Activated T-cell treated with anti-CD3 and anti-CD28 coated beads, Interleukin-2, amount 50 U/mL, for 4 hours (primary cell): ENCODE measurements around the gene MYOD1. TPM values are rescaled to one million over a fixed set of nuclear protein-coding genes. Genes with fewer than 3 reads are reported as not detected.

ENCODE experiments used
- ATAC-seq, 2 donors: fragments of 200-7000 bp; cut with Tn5 transposase; one replicate each; pipeline ENCODE4 v1.10.0; 2021
- DNase-seq: peaks from one replicate; pipeline ENCODE4 v3.0.0-alpha.2; 2020
- H3K27me3 Mint-ChIP-seq: one replicate; pipeline ENCODE4 v1.8.0; 2021; ENCODE audit warnings: low read depth, mixed read lengths
- H3K36me3 Mint-ChIP-seq: one replicate; pipeline ENCODE4 v1.8.0; 2022; ENCODE audit warnings: mixed read lengths; ENCODE audit not compliant: insufficient read depth
- H3K4me1 Mint-ChIP-seq: one replicate; pipeline ENCODE4 v1.8.0; 2021; ENCODE audit warnings: low read depth, mixed read lengths
- H3K4me3 Mint-ChIP-seq: one replicate; pipeline ENCODE4 v1.8.0; 2021; ENCODE audit warnings: mild to moderate bottlenecking, moderate library complexity, mixed read lengths
- H3K9me3 Mint-ChIP-seq: one replicate; pipeline ENCODE4 v1.8.0; 2021; ENCODE audit warnings: mixed read lengths
- total RNA-seq, 3 donors: library from RNA; stranded (reverse); gene quantifications; one replicate each; pipeline ENCODE4 v1.2.1, GENCODE V29; 2021

MYOD1 gene
- total RNA-seq, 3 donors from 2014 or later, result not detected

- Mint-ChIP-seq H3K4me3 (no peak overlapping the region), H3K36me3 (no peaks in the 10 kb centered on the region), H3K4me1 (no peaks in the 10 kb centered on the region), H3K27me3 (peaks cover 9% of the 10 kb centered on the region), H3K9me3 (no peaks in the 10 kb centered on the region)
- no peak for ATAC-seq
- DNase-seq, result no peak
Measured at GRCh38 chr11:17763703-17764102, 44.3 kb downstream of the MYOD1 start.

GRCh38 chr11:17764446-17765218 lies 45.3 kb downstream of the MYOD1 start:
- Mint-ChIP-seq H3K9me3 (no peaks in the 10 kb centered on the region), H3K36me3 (no peaks in the 10 kb centered on the region), H3K27me3 (peaks cover 9% of the 10 kb centered on the region), H3K4me3 (no peak overlapping the region), H3K4me1 (no peaks in the 10 kb centered on the region)
- DNase-seq (no peak), ATAC-seq (no peak)

DNA sequence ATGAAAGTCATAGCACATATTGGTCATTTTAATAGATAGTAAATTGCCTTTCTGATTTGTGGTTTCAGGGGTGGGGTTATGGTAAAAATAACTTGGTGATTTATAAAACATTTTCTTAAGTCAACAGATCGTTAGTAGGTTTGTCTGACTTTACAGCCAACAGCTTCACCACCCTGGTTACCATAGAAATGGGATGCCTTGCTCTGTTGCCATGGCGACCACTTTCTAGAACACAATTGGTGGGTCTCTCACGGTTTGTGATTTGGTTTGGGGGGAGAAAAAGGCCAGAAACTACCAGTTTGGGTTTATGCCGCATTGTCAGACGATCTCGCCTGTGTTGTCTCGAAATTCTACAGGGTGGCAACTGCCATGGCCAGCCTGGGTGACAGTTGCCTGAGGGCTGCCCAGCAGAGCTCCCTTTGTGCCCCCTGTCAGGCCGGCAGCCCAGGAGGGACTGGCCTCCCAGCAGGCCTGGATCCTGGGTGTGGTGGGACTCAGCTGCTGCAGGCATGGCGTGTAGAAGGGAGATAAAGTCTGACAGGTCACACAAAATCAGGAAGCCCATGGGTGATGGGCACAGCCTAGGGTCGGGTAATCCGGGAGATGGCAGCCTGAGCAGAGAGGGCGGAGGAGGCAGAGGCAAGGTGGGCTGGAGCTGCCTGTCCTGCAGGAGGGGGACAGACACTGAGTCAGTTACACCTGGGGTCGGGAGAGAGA lies 46.1 kb downstream of the MYOD1 start:
- DNase-seq (no peak), ATAC-seq (no peak)
- no peaks in the 10 kb centered on the region for H3K9me3 Mint-ChIP-seq
- no peaks in the 10 kb centered on the region for H3K36me3 Mint-ChIP-seq
- no peak overlapping the region for H3K4me3 Mint-ChIP-seq
- no peaks in the 10 kb centered on the region for H3K4me1 Mint-ChIP-seq
- peaks cover 9% of the 10 kb centered on the region for H3K27me3 Mint-ChIP-seq

GRCh38 chr11:17766073-17766359 lies 46.6 kb downstream of the MYOD1 start:
- Mint-ChIP-seq H3K36me3 (no peaks in the 10 kb centered on the region), H3K9me3 (no peaks in the 10 kb centered on the region), H3K4me1 (no peaks in the 10 kb centered on the region), H3K4me3 (no peak overlapping the region), H3K27me3 (peaks cover 9% of the 10 kb centered on the region)
- no peak for ATAC-seq
- no peak for DNase-seq

DNA sequence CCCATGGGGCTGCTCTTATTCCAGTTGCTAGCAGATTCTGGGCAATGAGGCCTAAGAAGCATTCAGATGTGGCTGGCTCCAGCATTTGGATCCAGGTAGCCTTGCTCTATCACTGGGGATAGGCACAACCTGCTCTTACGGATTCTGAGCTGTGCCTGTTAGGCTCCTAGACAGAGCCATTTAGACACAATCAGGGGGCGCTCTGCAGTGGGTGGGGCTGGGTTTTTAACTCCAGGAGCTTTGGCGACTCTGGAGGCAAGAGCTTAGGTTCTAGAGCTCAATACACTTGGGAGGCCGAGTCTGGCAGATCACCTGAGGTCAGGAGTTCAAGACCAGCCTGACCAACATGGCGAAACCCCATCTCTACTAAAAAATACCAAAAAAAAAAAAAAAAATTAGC lies 47.2 kb downstream of the MYOD1 start:
- no peaks in the 10 kb centered on the region for H3K36me3 Mint-ChIP-seq
- H3K9me3 Mint-ChIP-seq, result no peaks in the 10 kb centered on the region
- ATAC-seq (no peak), DNase-seq (no peak)
- no peaks in the 10 kb centered on the region for H3K4me1 Mint-ChIP-seq
- peaks cover 9% of the 10 kb centered on the region for H3K27me3 Mint-ChIP-seq
- no peak overlapping the region for H3K4me3 Mint-ChIP-seq

- ATAC-seq, result peak in 1 of 2 donors; percentile 17
Measured at GRCh38 chr11:17767301-17767885, 48.0 kb downstream of the MYOD1 start.

DNA sequence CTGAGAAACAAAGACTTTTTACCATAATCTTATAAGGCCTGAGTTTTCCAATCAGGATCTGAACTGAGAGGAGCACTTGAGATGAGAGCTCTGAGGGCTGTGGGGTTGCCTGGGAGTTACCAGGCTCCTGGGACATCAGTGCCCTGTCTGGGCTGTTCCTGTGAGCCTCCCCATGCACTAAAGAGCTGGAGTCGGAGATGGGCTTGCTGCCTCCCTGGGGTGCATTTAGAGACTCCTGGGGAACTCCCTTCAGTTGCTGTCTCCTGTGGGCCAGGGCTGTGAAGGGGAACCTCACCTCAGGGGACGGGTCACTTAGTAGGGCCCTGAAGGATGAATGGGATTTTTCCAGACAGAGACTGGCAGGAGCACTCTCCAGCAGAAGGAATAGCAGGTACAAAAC lies 48.5 kb downstream of the MYOD1 start:
- DNase-seq, result no peak
- no peak for ATAC-seq
- Mint-ChIP-seq H3K9me3 (no peaks in the 10 kb centered on the region), H3K36me3 (no peaks in the 10 kb centered on the region), H3K4me3 (no peak overlapping the region), H3K4me1 (no peaks in the 10 kb centered on the region), H3K27me3 (peaks cover 9% of the 10 kb centered on the region)

More at GRCh38 chr11:17767301-17767885, 48.0 kb downstream of the MYOD1 start:
- no peaks in the 10 kb centered on the region for H3K4me1 Mint-ChIP-seq
- H3K4me3 Mint-ChIP-seq, result no peak overlapping the region
- peaks cover 9% of the 10 kb centered on the region for H3K27me3 Mint-ChIP-seq
- H3K9me3 Mint-ChIP-seq, result no peaks in the 10 kb centered on the region
- DNase-seq, result no peak
- no peaks in the 10 kb centered on the region for H3K36me3 Mint-ChIP-seq

DNA sequence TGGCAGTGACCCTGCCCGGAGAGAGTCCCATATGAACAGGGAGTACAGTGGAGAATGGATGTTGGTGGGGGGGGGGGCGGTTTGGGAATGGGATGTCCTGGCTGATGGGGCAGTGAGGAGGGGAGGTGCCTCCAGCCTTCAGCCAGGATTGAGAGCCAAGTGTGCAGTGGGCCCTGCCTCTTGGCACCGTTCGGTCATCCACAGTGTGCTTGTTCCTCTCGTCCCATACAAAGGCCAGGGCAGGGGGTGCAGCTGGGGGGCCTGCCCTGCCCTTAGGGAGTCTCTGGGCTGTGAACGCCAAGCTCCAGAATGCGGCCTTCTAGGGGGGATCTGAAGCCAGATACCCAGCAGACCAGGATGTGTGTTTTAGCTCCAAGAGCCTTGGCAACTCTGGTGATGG lies 49.2 kb downstream of the MYOD1 start:
- Mint-ChIP-seq H3K4me3 (no peak overlapping the region), H3K27me3 (peaks cover 9% of the 10 kb centered on the region), H3K9me3 (no peaks in the 10 kb centered on the region), H3K36me3 (no peaks in the 10 kb centered on the region), H3K4me1 (no peaks in the 10 kb centered on the region)
- DNase-seq, result no peak
- ATAC-seq, result no peak

DNA sequence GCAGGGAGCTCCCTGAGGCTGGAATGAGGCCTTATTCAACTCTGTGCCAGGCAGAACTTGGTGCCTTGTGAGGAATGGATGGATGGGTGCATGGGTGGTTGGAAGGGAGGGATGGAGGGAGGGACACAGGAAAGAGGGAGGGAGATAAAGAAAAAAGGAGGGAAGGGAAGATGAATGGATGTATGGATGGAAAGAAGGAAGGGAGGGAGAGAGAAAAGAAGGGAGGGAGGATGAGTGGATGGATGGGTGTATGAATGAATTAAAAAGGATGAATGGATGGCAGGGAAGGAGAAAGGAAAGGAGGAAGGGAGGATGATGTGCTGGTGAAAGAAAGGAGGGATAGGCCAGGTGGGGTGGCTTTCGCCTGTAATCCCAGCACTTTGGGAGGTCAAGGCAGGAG lies 49.8 kb downstream of the MYOD1 start:
- Mint-ChIP-seq H3K27me3 (peaks cover 6% of the 10 kb centered on the region), H3K4me3 (no peak overlapping the region), H3K36me3 (no peaks in the 10 kb centered on the region), H3K4me1 (no peaks in the 10 kb centered on the region), H3K9me3 (no peaks in the 10 kb centered on the region)
- ATAC-seq (no peak), DNase-seq (no peak)

- Mint-ChIP-seq H3K9me3 (no peaks in the 10 kb centered on the region), H3K36me3 (no peaks in the 10 kb centered on the region), H3K27me3 (peaks cover 3% of the 10 kb centered on the region), H3K4me3 (no peak overlapping the region), H3K4me1 (no peaks in the 10 kb centered on the region)
- ATAC-seq, result no peak
- no peak for DNase-seq
Measured at GRCh38 chr11:17770048-17770652, 50.8 kb downstream of the MYOD1 start.

DNA sequence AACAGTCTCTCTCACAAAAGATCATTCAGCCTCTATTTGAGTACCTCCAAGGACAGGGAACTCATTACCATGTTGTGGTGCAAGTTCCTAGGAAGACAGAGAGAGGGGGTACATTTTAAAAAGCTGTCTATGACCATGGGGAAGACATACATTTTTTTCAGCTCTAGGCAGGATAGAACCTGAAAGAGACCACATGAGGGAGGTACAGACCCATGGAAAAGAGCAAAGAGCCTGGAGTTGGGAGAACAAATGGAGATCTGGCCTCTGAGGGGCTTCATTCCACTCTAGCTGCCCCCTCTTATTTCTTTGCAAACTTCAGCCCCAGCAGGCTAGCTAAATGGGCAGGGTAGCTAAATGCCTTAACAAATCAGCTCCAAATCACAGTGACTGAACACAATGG lies 51.5 kb downstream of the MYOD1 start:
- ATAC-seq (no peak), DNase-seq (no peak)
- H3K9me3 Mint-ChIP-seq, result no peaks in the 10 kb centered on the region
- no peak overlapping the region for H3K4me3 Mint-ChIP-seq
- H3K27me3 Mint-ChIP-seq, result no peaks in the 10 kb centered on the region
- no peaks in the 10 kb centered on the region for H3K36me3 Mint-ChIP-seq
- H3K4me1 Mint-ChIP-seq, result no peaks in the 10 kb centered on the region

GRCh38 chr11:17771415-17771814 lies 52.0 kb downstream of the MYOD1 start:
- no peaks in the 10 kb centered on the region for H3K36me3 Mint-ChIP-seq
- DNase-seq, result no peak
- no peak for ATAC-seq
- H3K4me3 Mint-ChIP-seq, result no peak overlapping the region
- no peaks in the 10 kb centered on the region for H3K27me3 Mint-ChIP-seq
- H3K9me3 Mint-ChIP-seq, result no peaks in the 10 kb centered on the region
- no peaks in the 10 kb centered on the region for H3K4me1 Mint-ChIP-seq
